ENCODE measurements around the gene NPAS2. TPM values are rescaled to one million over a fixed set of nuclear protein-coding genes. Genes with fewer than 3 reads are reported as not detected.

NPAS2 gene
- total RNA-seq, 4 donors from 2014 or later = 6.1 to 29.8 (median 24.3) TPM

DNA sequence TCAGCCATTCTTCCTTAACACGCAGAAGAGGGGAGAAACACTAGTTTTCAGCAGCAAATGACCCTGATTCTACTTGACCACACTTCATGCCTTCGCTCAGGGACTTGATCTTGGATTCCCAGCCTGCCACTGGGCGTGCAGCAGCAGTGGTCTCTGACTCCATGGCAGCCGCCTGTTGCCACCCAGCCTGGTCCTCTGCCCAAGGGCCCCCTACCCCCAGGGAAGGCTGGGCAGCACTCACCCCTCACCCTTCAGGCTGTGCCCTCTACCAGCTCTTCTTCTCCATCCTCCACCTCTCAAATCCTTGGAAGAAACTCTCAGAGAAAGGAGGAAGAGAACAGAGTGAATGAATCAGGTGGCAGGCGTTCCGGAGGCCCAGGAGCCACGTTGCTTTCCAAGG is 150.1 kb downstream of the NPAS2 start:
- TF ChIP-seq, protein P1, sequence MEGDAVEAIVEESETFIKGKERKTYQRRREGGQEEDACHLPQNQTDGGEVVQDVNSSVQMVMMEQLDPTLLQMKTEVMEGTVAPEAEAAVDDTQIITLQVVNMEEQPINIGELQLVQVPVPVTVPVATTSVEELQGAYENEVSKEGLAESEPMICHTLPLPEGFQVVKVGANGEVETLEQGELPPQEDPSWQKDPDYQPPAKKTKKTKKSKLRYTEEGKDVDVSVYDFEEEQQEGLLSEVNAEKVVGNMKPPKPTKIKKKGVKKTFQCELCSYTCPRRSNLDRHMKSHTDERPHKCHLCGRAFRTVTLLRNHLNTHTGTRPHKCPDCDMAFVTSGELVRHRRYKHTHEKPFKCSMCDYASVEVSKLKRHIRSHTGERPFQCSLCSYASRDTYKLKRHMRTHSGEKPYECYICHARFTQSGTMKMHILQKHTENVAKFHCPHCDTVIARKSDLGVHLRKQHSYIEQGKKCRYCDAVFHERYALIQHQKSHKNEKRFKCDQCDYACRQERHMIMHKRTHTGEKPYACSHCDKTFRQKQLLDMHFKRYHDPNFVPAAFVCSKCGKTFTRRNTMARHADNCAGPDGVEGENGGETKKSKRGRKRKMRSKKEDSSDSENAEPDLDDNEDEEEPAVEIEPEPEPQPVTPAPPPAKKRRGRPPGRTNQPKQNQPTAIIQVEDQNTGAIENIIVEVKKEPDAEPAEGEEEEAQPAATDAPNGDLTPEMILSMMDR (IDR thresholded peaks at IDR 0.05) = no peak
- DNase-seq (ENCODE audit: low spot score) (no peak), ATAC-seq (ENCODE audit: low FRiP score) (no peak)

DNA sequence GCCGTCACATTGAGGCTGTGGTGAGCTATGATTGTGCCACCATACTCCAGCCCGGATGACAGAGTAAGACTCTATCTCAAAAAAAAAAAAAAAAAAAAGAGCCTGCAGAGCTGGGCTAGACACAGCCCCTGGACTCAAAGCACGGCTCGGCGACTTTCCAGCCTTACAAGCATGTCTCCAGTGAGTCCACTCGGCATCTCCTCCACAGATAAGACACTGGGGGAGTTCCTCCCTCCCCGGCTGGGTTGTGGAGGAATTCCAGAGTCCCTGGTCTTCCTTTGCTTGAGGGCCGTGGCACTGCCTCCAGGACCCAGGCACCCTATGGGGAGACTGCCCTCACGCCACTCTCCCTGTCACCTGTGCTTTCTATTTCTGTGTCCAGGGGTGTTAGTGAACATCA is 151.3 kb downstream of the NPAS2 start:
- ATAC-seq (ENCODE audit: low FRiP score) (no peak), DNase-seq (ENCODE audit: low spot score) (no peak)
- TF ChIP-seq, protein P1 (IDR thresholded peaks at IDR 0.05) = no peak

DNA sequence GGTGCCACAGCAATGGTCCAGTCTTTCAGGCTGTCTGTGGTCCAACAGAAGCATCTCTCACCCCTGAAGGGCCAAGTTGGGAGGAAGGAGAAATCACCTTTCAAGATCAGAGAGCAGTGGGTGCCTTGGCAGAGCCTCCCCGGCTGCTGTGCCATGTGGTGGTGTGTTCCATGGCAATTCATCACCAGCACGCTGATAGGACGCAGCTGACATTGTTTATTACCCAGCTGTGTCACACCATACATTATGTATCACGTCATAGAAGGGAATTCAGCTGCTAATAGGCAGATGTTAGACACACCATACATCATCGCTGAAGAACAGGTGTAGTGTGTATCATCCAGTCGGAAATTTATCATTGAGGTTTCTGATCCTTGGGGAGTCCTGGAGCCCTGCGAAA is 152.5 kb downstream of the NPAS2 start:
- TF ChIP-seq, protein P1 (IDR thresholded peaks at IDR 0.05) = no peak
- ATAC-seq (ENCODE audit: low FRiP score) = no peak
- DNase-seq (ENCODE audit: low spot score) = no peak

DNA sequence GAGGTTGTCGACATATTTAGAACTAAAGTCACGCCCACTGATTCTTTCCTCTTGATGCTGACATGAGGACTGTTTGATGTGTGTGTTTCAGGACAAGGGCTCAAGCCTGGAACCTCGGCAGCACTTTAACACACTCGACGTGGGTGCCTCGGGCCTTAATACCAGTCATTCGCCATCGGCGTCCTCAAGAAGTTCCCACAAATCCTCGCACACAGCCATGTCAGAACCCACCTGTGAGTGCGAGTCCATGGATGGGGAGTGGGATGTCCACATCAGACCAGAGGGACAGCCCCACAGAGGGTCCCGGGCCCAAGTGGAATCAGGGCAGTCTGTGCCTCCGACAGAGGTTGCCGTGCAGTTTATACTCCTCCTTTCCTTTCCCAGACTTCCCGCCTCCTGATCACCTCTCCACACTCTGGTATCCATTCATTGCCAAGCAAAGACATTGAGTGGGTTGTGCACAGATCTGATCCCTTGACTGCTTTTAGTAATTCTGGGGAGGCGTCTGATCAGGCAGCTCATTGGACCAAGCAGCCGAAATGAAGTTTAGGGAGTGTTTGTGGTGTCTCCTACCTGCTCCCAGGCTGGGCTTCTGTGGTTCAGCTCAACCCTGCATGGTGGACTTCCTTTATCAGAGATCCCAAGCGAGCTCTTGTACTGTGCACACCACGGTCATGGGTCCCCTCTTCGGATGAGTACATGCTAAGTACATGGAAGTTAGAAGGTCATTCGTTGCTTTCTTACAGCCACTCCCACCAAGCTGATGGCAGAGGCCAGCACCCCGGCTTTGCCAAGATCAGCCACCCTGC is 155.0 kb downstream of the NPAS2 start:
- DNase-seq (ENCODE audit: low spot score) = no peak
- TF ChIP-seq, protein P1 (IDR thresholded peaks at IDR 0.05) = no peak
- no peak for ATAC-seq (ENCODE audit: low FRiP score)

DNA sequence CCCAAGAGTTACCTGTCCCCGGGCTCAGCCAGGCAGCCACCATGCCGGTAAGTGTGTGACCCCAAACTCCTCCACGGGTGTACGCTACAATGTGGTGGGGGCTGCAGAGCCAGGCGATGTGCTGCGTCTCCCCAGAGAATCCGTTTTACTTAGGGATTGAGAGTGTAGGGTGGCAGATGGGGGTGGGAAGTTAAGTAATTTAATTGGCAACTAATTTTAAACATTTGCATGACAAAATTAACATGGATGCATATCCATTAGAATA is 155.5 kb downstream of the NPAS2 start:
- TF ChIP-seq, protein P1 (IDR thresholded peaks at IDR 0.05) = no peak
- DNase-seq (ENCODE audit: low spot score) = no peak
- no peak for ATAC-seq (ENCODE audit: low FRiP score)

DNA sequence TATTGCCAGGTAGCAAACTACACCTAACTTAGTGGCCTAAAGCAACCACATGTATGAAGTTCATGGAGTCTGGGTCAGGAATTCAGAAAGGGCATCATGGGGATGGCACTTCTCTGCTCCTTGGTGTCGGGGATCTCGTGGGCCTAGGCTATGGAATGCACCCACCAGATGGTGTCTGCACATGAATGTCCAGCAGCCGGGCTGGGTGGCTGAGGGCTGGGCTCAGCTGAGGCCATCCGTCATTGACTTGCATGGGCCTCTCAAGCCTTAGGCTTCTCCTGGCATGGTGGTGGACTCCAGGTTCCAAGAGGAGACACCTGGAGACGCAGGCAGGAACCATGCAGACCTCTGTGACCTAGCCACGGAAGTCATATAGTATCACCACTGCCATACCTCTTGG is 156.1 kb downstream of the NPAS2 start:
- ATAC-seq (ENCODE audit: low FRiP score) (no peak), DNase-seq (ENCODE audit: low spot score) (no peak)
- TF ChIP-seq, protein P1 (IDR thresholded peaks at IDR 0.05) = no peak

DNA sequence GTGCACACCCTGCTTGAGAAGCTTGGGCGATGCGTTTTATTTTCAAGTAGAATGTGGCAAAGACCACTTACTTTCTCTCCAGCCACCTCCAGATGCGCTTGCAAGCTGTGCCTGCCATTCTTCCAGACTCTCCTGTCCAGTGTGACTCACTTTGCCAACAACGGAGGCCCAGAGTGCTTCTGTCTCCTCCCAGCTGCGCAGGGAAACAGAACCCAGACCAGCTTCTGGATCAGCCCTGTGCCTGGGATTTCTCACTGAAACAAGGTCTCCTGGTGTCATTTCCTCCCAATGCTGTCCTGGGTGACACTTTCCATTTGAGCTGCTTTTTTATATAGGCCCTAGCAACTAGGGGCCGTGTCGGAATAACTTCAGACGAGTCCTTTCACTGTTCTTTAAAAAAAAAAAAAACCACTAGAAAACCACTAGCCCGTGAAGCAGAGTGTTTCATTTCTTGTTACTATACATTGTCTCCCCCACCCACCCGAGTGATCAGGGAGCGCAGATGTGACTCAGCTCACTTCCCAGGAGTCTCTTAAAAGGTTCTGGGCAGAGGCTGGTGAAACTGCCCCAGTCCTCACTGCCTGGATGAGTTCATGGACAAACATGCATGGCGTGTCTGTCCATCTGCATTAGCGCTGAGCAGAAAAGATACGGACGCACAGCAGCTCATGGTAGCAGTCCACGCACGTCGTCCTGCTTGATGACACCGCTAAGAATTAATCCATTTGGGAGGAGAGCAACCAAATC is 156.9 kb downstream of the NPAS2 start:
- TF ChIP-seq, protein P1 (IDR thresholded peaks at IDR 0.05) = no peak
- ATAC-seq (ENCODE audit: low FRiP score) = no peak
- DNase-seq (ENCODE audit: low spot score) = no peak

Measured in omental fat pad (tissue), 4 donors.